GM12878 (cell line): ENCODE measurements around the gene CDC5L. TPM values are rescaled to one million over a fixed set of nuclear protein-coding genes. Genes with fewer than 3 reads are reported as not detected.

Experiments
- ATAC-seq: fragments of 200-7000 bp; cut with Tn5 transposase; 3 replicates; pipeline ENCODE4 v1.9.1; 2020; ENCODE audit warnings: mild to moderate bottlenecking, moderate library complexity
- BruUV-seq: library from RNA; stranded (reverse); fragments of 400-500 nt; replicated peaks from 2 replicates; lab custom pipeline; 2021; lab: Mats Ljungman, UMichigan
- CTCF ChIA-PET: fragments of 300-600 bp; sonication (Branson Sonifier 250); formaldehyde crosslinking; extraction: SDS; loops from one replicate; lab custom pipeline; 2021; ENCODE audit warnings: inconsistent platforms; lab: Yijun Ruan, JAX
- POLR2A ChIA-PET: fragments of 350-600 bp; formaldehyde crosslinking; extraction: SDS; loops from one replicate; lab custom pipeline; 2021; ENCODE audit warnings: inconsistent platforms; lab: Charles Lee
- RAD21 ChIA-PET: fragments of 300-600 bp; sonication (Branson Sonifier 250); formaldehyde crosslinking; loops from one replicate; lab custom pipeline; 2023; ENCODE audit warnings: antibody characterized with exemption; ENCODE audit not compliant: unreplicated experiment; lab: Charles Lee
- SMC1A ChIA-PET: fragments of 300-600 bp; sonication (Branson Sonifier 250); formaldehyde crosslinking; loops from one replicate; lab custom pipeline; 2023; ENCODE audit not compliant: unreplicated experiment, uncharacterized antibody; lab: Charles Lee
- DNase-seq: peaks from one replicate; pipeline ENCODE4 v3.0.0-alpha.2; 2011; ENCODE audit warnings: low read depth, low spot score
- FAIRE-seq: peaks from 3 replicates; lab custom pipeline; 2011; peaks lifted over from hg19 to GRCh38; lab: Jason Lieb, UNC
- H2AFZ ChIP-seq: 2 replicates; pipeline ENCODE4 v1.6.0; 2011; ENCODE audit warnings: low read depth, low read length, control low read depth; ENCODE audit not compliant: control insufficient read depth
- H3K27ac ChIP-seq: 2 replicates; pipeline ENCODE4 v1.5.1; 2011; ENCODE audit warnings: control low read depth; ENCODE audit not compliant: control insufficient read depth, insufficient read depth
- H3K27me3 ChIP-seq, 2 experiments: replicated peaks in 1 of 2; 2 replicates each; pipeline versions ENCODE4 v1.6.0 to v1.6.1; 2011; ENCODE audit warnings: low read length in 1 of 2; ENCODE audit not compliant: control insufficient read depth in 2 of 2, insufficient read depth in 2 of 2
- H3K36me3 ChIP-seq, 2 experiments: 2 replicates each; pipeline ENCODE4 v1.5.1; 2011; ENCODE audit warnings: low read length in 1 of 2; ENCODE audit not compliant: control insufficient read depth in 2 of 2, insufficient read depth in 2 of 2
- H3K4me1 ChIP-seq: 2 replicates; pipeline ENCODE4 v1.6.1; 2011; ENCODE audit warnings: mild to moderate bottlenecking, low read length, moderate library complexity, mixed read lengths; ENCODE audit not compliant: control insufficient read depth, insufficient read depth
- H3K4me2 ChIP-seq: 2 replicates; pipeline ENCODE4 v1.6.0; 2011; ENCODE audit warnings: control low read depth; ENCODE audit not compliant: control insufficient read depth, insufficient read depth
- H3K4me3 ChIP-seq: fragments of 200-600 bp; sonication (generic); 2 replicates; pipeline ENCODE4 v1.5.1; 2016
- H3K79me2 ChIP-seq: 2 replicates; pipeline ENCODE4 v1.6.0; 2011; ENCODE audit warnings: low read length; ENCODE audit not compliant: control insufficient read depth, insufficient read depth
- H3K9ac ChIP-seq: 2 replicates; pipeline ENCODE4 v1.8.0; 2011; ENCODE audit warnings: low read length, control low read depth, mixed read lengths; ENCODE audit not compliant: control insufficient read depth, insufficient read depth
- H3K9me3 ChIP-seq: replicated peaks from 3 replicates; pipeline ENCODE4 v1.5.1; 2011; ENCODE audit warnings: mild to moderate bottlenecking, low read length; ENCODE audit not compliant: control insufficient read depth, insufficient read depth
- H4K20me1 ChIP-seq: 2 replicates; pipeline ENCODE4 v1.6.0; 2011; ENCODE audit not compliant: control insufficient read depth, insufficient read depth
- ATF7 ChIP-seq: fragments of 450-650 bp; IDR thresholded peaks from 2 replicates; pipeline ENCODE4 v1.6.1; 2016; ENCODE audit warnings: low read depth, mild to moderate bottlenecking
- WGBS: methylation state at CpG from one replicate; pipeline ENCODE4 v1.1.6; 2016; ENCODE audit warnings: low lambda C conversion rate; ENCODE audit not compliant: insufficient replicate concordance, insufficient coverage; ENCODE audit errors: missing lambda C conversion rate; 5-methylcytosine and 5-hydroxymethylcytosine counted together
- in situ Hi-C: fragments of 300-500 bp; cut with MboI; formaldehyde crosslinking; loops from 9 replicates; pipeline ENCODE4 v1.14.3; 2018; ENCODE audit warnings: mixed read lengths
- intact Hi-C: fragments of 100-400 bp; cut with micrococcal nuclease; formaldehyde crosslinking; loops from one replicate; pipeline ENCODE4 v1.14.2; 2022; ENCODE audit not compliant: unreplicated experiment
- polyA plus RNA-seq, 11 experiments: library from polyadenylated mRNA; depleted of rRNA in 4 of 11; unstranded in 6 of 11; stranded (reverse) in 5 of 11; fragments of >200 nt; fragmentation: Nextera tagmentation in 4 of 11; fragmentation: Illumina TruSeq in 1 of 11; extraction: Ambion mirVana in 4 of 11; extraction: Trizol in 1 of 11; gene quantifications; 1 replicate in 1 of 11; 2 replicates in 10 of 11; pipeline versions ENCODE4 v1.2.1 to v1.2.3, GENCODE V29; 2011 to 2016; ENCODE audit warnings: inconsistent platforms in 2 of 11, missing spikeins in 2 of 11, low read depth in 1 of 11
- total RNA-seq, 4 experiments: library from RNA; depleted of rRNA in 3 of 4; stranded (reverse); fragments of >200 nt in 3 of 4; fragmentation: Illumina TruSeq in 1 of 4; extraction: Trizol in 1 of 4; gene quantifications; 2 replicates each; pipeline versions ENCODE4 v1.2.1 to v1.2.3, GENCODE V29; 2013 to 2021
- TF ChIP-seq, protein P1 (sequence below): IDR thresholded peaks from 2 replicates; pipeline ENCODE4 v1.6.1; 2012; ENCODE audit warnings: mild to moderate bottlenecking, low read depth, low read length

The CDC5L gene
- total and polyA plus RNA-seq, 10 of the 15 experiments (the other 5 are each of a cell fraction or from before 2014, with no cell fraction given): 13.2 to 29.4 (median 18.8) TPM

- TF ChIP-seq, protein P1, sequence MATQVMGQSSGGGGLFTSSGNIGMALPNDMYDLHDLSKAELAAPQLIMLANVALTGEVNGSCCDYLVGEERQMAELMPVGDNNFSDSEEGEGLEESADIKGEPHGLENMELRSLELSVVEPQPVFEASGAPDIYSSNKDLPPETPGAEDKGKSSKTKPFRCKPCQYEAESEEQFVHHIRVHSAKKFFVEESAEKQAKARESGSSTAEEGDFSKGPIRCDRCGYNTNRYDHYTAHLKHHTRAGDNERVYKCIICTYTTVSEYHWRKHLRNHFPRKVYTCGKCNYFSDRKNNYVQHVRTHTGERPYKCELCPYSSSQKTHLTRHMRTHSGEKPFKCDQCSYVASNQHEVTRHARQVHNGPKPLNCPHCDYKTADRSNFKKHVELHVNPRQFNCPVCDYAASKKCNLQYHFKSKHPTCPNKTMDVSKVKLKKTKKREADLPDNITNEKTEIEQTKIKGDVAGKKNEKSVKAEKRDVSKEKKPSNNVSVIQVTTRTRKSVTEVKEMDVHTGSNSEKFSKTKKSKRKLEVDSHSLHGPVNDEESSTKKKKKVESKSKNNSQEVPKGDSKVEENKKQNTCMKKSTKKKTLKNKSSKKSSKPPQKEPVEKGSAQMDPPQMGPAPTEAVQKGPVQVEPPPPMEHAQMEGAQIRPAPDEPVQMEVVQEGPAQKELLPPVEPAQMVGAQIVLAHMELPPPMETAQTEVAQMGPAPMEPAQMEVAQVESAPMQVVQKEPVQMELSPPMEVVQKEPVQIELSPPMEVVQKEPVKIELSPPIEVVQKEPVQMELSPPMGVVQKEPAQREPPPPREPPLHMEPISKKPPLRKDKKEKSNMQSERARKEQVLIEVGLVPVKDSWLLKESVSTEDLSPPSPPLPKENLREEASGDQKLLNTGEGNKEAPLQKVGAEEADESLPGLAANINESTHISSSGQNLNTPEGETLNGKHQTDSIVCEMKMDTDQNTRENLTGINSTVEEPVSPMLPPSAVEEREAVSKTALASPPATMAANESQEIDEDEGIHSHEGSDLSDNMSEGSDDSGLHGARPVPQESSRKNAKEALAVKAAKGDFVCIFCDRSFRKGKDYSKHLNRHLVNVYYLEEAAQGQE: 0 out of 2 replicates have a peak, but pooled peaks have one; percentile 14
- no peak for TF ChIP-seq ATF7
- TF ChIP-seq, all 136 proteins: peak for 1
- FAIRE-seq: no peak
- no peak overlapping the region for H2AFZ ChIP-seq
- ChIA-PET SMC1A (no interaction called here), CTCF (no interaction called here), RAD21 (no interaction called here), POLR2A (interaction anchor here (0.5 to 1.2 kb wide), 2 partner anchors 21 to 267 kb away, joined by 3 read pairs; no protein-coding TSS in a partner anchor)
- no peak for DNase-seq
- H3K4me2 ChIP-seq: peak overlapping the region; percentile 92
- peaks cover 2 to 17% of the 10 kb centered on the region in 2 experiments; a peak in 3 of 4 replicates for H3K36me3 ChIP-seq
- 47% methylated on average over 5 of the region's 5 CpGs for WGBS
- no peak for ATAC-seq
- no peaks in the 10 kb centered on the region for H4K20me1 ChIP-seq
- peak overlapping the region; percentile 98 for H3K4me3 ChIP-seq
- peaks cover 5% of the 10 kb centered on the region for H3K4me1 ChIP-seq
- intact Hi-C loops: no loop called here
- peaks cover 34% of the 10 kb centered on the region for H3K79me2 ChIP-seq
- in situ Hi-C loops: no loop called here
- no peak overlapping the region for H3K27ac ChIP-seq
- H3K9me3 ChIP-seq: no peaks in the 10 kb centered on the region
- H3K27me3 ChIP-seq: no peaks in the 10 kb centered on the region
- TSS peak; percentile 80 for BruUV-seq
- peak overlapping the region; percentile 93 for H3K9ac ChIP-seq
Measured at GRCh38 chr6:44388887-44389286, 1.4 kb downstream of the CDC5L start.
